Neuronal stem cell (in vitro differentiated cells): Measurements from ENCODE around the gene MKX.
A peak's percentile ranks its signal among the peaks of the same experiment; 100 is the strongest.

Experiments used
- DNase-seq: peaks from one replicate; pipeline ENCODE4 v3.0.0-alpha.2; 2013; ENCODE audit warnings: low spot score
- H2AFZ ChIP-seq: one replicate; pipeline ENCODE4 v1.6.1; 2013; ENCODE audit warnings: mild to moderate bottlenecking, low read length, inconsistent platforms
- H2AK5ac ChIP-seq: 2 replicates; pipeline ENCODE4 v1.6.1; 2013; ENCODE audit warnings: low read depth, mild to moderate bottlenecking, inconsistent platforms, low read length, moderate library complexity, mixed read lengths
- H2BK120ac ChIP-seq: 2 replicates; pipeline ENCODE4 v1.6.1; 2013; ENCODE audit warnings: low read depth, mild to moderate bottlenecking, inconsistent platforms, low read length, moderate library complexity, mixed read lengths
- H2BK12ac ChIP-seq: one replicate; pipeline ENCODE4 v1.6.1; 2013; ENCODE audit warnings: low read length, inconsistent platforms
- H2BK15ac ChIP-seq: 2 replicates; pipeline ENCODE4 v1.6.1; 2013; ENCODE audit warnings: mild to moderate bottlenecking, low read length, inconsistent platforms, mixed read lengths
- H2BK5ac ChIP-seq: one replicate; pipeline ENCODE4 v1.6.1; 2013; ENCODE audit warnings: inconsistent platforms, mild to moderate bottlenecking, low read length, moderate library complexity
- H3K14ac ChIP-seq: one replicate; pipeline ENCODE4 v1.6.1; 2013; ENCODE audit warnings: low read length, inconsistent platforms
- H3K18ac ChIP-seq: 2 replicates; pipeline ENCODE4 v1.6.1; 2013; ENCODE audit warnings: low read length, inconsistent platforms
- H3K23ac ChIP-seq: 2 replicates; pipeline ENCODE4 v1.6.1; 2013; ENCODE audit warnings: low read depth, mild to moderate bottlenecking, mixed read lengths, low read length, inconsistent platforms; ENCODE audit not compliant: poor library complexity
- H3K27ac ChIP-seq: replicated peaks from 3 replicates; pipeline ENCODE4 v1.5.1; 2013; ENCODE audit warnings: low read length, inconsistent platforms
- H3K27me3 ChIP-seq, 3 experiments: 2 replicates each; pipeline ENCODE4 v1.6.1; 2013; ENCODE audit warnings: low read length in 3 of 3, mild to moderate bottlenecking in 2 of 3, inconsistent platforms in 1 of 3, low read depth in 1 of 3, mixed read lengths in 1 of 3, moderate library complexity in 1 of 3; ENCODE audit not compliant: control insufficient read depth in 3 of 3, insufficient read depth in 3 of 3
- H3K36me3 ChIP-seq, 2 donors: replicated peaks in 1 of 2; 2 replicates each; pipeline ENCODE4 v1.6.1; 2013; ENCODE audit warnings: low read length in 2 of 2; ENCODE audit not compliant: control insufficient read depth in 2 of 2, insufficient read depth in 2 of 2
- H3K4ac ChIP-seq: 2 replicates; pipeline ENCODE4 v1.6.1; 2013; ENCODE audit warnings: inconsistent platforms, mild to moderate bottlenecking, low read length, moderate library complexity
- H3K4me1 ChIP-seq, 2 donors: 1 replicate in 1 of 2; 2 replicates in 1 of 2; pipeline ENCODE4 v1.6.1; 2013; ENCODE audit warnings: low read length in 2 of 2, low read depth in 1 of 2; ENCODE audit not compliant: control insufficient read depth in 2 of 2, insufficient read depth in 1 of 2
- H3K4me2 ChIP-seq: one replicate; pipeline ENCODE4 v1.6.1; 2013; ENCODE audit warnings: mild to moderate bottlenecking, low read length, inconsistent platforms; ENCODE audit not compliant: insufficient read depth, poor library complexity, severe bottlenecking
- H3K4me3 ChIP-seq, 2 donors: 2 replicates each; pipeline ENCODE4 v1.5.1; 2013; ENCODE audit warnings: low read length in 2 of 2, mild to moderate bottlenecking in 2 of 2, inconsistent platforms in 1 of 2, moderate library complexity in 1 of 2
- H3K79me1 ChIP-seq: one replicate; pipeline ENCODE4 v1.6.1; 2013; ENCODE audit warnings: low read depth, mild to moderate bottlenecking, inconsistent platforms, low read length, moderate library complexity
- H3K9ac ChIP-seq: one replicate; pipeline ENCODE4 v1.6.1; 2013; ENCODE audit warnings: mild to moderate bottlenecking, low read depth, low read length, inconsistent platforms; ENCODE audit not compliant: poor library complexity
- H3K9me3 ChIP-seq, 2 donors: replicated peaks in 1 of 2; 2 replicates each; pipeline versions ENCODE3 to v1.6.1; 2013; ENCODE audit warnings: low read length in 2 of 2, mild to moderate bottlenecking in 2 of 2, inconsistent platforms in 1 of 2, low read depth in 1 of 2, mixed read lengths in 1 of 2, moderate library complexity in 1 of 2; ENCODE audit not compliant: control insufficient read depth in 2 of 2, insufficient read depth in 1 of 2
- H4K8ac ChIP-seq: one replicate; pipeline ENCODE4 v1.6.1; 2013; ENCODE audit warnings: low read depth, mild to moderate bottlenecking, inconsistent platforms, low read length, moderate library complexity
- H4K91ac ChIP-seq: one replicate; pipeline ENCODE4 v1.6.1; 2013; ENCODE audit warnings: low read length, low read depth, mild to moderate bottlenecking, inconsistent platforms; ENCODE audit not compliant: poor library complexity
- WGBS, 2 donors: extraction: QIAGEN DNeasy Blood & Tissue Kit; methylation state at CpG; one replicate each; pipeline ENCODE4 v1.1.7; 2013; ENCODE audit warnings: missing lambda C conversion rate in 2 of 2, mixed read lengths in 1 of 2; ENCODE audit not compliant: insufficient read length in 2 of 2, insufficient replicate concordance in 1 of 2; ENCODE audit errors: extremely low coverage in 2 of 2; 5-methylcytosine and 5-hydroxymethylcytosine counted together

MKX gene

DNA sequence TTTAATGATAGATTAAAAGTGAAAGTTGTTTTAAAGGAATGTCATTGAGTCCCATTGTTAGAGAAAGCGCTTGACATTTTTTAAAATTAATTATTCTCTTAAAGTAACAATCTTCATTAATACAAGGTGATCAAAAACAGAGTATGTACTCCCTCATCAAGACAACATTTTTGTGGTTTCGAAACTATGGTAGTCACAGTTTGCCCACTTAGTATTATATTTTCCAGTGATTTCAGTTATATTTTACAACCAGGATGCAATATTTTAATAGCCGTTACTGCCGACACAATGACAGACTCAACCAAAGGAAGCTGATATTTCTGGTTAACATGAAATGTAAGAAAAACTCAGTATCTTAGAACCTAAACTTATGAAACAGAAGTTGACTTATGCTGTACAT, 31.3 kb downstream of the MKX start:
- no CpG with 5 or more reads among the region's 4 CpGs for WGBS, 2 donors

DNA sequence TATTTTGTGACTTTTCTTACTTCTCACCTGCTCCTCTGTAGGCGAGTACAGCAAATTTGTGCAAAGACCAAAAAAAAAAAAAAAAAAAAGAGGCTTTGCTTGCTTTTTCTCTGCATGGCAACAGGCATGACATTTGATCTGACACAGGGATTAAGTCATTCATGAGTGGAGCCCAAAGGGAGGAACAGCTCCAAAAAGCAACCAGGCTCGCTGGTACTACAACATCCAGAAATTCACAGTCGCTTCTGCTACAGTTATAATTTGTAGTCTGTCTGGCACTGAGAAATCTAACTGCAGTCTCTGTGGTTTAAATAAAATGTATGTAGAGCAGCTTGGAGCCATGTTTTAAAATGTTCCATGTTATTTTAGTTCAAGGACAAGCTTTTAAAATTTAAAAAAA, 31.7 kb downstream of the MKX start:
- H3K4me1 ChIP-seq: peaks cover 0 to 10% of the 10 kb centered on the region in 2 donors
- H3K18ac ChIP-seq: no peak overlapping the region
- H2AK5ac ChIP-seq: no peak overlapping the region
- no peak overlapping the region for H2BK5ac ChIP-seq
- H3K36me3 ChIP-seq: no peaks in the 10 kb centered on the region
- H3K27me3 ChIP-seq: no peaks in the 10 kb centered on the region
- H3K4me2 ChIP-seq: no peak overlapping the region
- H2BK120ac ChIP-seq: no peak overlapping the region
- DNase-seq: no peak
- no peak overlapping the region for H3K27ac ChIP-seq
- no peak overlapping the region for H3K14ac ChIP-seq
- H3K23ac ChIP-seq: no peak overlapping the region
- H3K9ac ChIP-seq: no peak overlapping the region
- WGBS, 2 donors: no CpG with 5 or more reads among the region's 3 CpGs
- H3K9me3 ChIP-seq: no peaks in the 10 kb centered on the region
- H3K79me1 ChIP-seq: no peaks in the 10 kb centered on the region
- H3K4ac ChIP-seq: no peak overlapping the region
- no peak overlapping the region for H4K8ac ChIP-seq
- H2AFZ ChIP-seq: peak overlapping the region; percentile 66
- no peak overlapping the region for H2BK15ac ChIP-seq
- H3K4me3 ChIP-seq: no peak overlapping the region
- H4K91ac ChIP-seq: no peak overlapping the region
- no peak overlapping the region for H2BK12ac ChIP-seq

More for the DNA sequence above, 31.3 kb downstream of the MKX start:
- no peak overlapping the region for H2BK5ac ChIP-seq
- no peaks in the 10 kb centered on the region for H3K79me1 ChIP-seq
- no peaks in the 10 kb centered on the region for H3K9me3 ChIP-seq
- no peak for DNase-seq
- H2BK15ac ChIP-seq: no peak overlapping the region
- no peak overlapping the region for H2BK12ac ChIP-seq
- no peaks in the 10 kb centered on the region for H3K27me3 ChIP-seq
- no peaks in the 10 kb centered on the region for H3K36me3 ChIP-seq
- H3K4me2 ChIP-seq: no peak overlapping the region
- no peak overlapping the region for H2BK120ac ChIP-seq
- peaks cover 0 to 10% of the 10 kb centered on the region in 2 donors for H3K4me1 ChIP-seq
- no peak overlapping the region for H3K14ac ChIP-seq
- no peak overlapping the region for H3K27ac ChIP-seq
- H3K9ac ChIP-seq: no peak overlapping the region
- H4K91ac ChIP-seq: no peak overlapping the region
- H3K4me3 ChIP-seq: no peak overlapping the region
- H2AK5ac ChIP-seq: no peak overlapping the region
- peak overlapping the region; percentile 79 for H2AFZ ChIP-seq
- H4K8ac ChIP-seq: no peak overlapping the region
- no peak overlapping the region for H3K18ac ChIP-seq
- no peak overlapping the region for H3K4ac ChIP-seq
- no peak overlapping the region for H3K23ac ChIP-seq

DNA sequence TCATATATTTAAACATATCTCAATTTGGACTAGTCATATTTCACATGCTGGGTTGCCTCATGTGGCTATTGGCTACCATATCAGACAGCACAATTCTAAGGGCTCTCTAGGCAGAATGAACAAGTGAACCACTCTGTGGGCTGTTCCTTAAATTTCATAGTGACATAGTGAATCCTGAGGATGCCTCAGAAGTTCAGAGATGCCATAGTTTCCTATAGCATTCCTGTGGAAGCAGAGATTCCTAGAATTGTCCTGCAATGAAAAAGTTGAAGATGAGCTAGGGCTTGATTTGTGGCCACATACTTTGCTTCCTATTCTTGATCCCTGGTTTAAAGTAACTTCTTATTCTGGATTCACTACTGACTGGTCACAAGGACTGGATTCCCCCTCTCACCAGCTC, 35.6 kb downstream of the MKX start:
- Histone ChIP-seq H2BK5ac (no peak overlapping the region), H3K9me3 (no peaks in the 10 kb centered on the region), H3K27me3 (no peaks in the 10 kb centered on the region), H2BK120ac (no peak overlapping the region), H4K8ac (no peak overlapping the region), H3K9ac (no peak overlapping the region), H3K27ac (no peak overlapping the region), H2AK5ac (no peak overlapping the region), H2AFZ (no peak overlapping the region), H3K23ac (no peak overlapping the region), H3K14ac (no peak overlapping the region), H3K4me2 (no peak overlapping the region), H3K18ac (no peak overlapping the region), H3K4ac (no peak overlapping the region), H4K91ac (no peak overlapping the region), H2BK15ac (no peak overlapping the region), H3K79me1 (no peaks in the 10 kb centered on the region), H3K4me1 (peaks cover 0 to 10% of the 10 kb centered on the region in 2 donors), H2BK12ac (no peak overlapping the region), H3K4me3 (no peak overlapping the region), H3K36me3 (no peaks in the 10 kb centered on the region)
- DNase-seq: no peak

DNA sequence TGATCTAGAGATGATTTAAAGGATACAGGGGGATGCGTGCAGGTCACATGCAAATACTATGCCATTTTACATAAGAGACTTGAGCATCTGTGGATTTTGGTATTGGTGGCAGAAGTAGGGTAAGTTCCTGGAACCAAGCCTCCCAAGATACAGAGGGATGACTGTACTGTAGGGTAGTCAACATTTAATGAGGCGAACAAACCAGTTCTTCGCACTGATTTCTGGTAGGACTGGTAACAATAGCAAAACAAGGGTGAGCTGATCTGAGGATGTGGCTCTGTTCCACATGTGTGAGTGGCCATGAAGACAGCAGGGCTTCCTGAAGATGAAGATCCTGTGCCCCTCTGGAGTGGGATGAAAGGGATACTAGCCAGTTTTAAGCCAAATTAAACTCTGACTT, 36.3 kb downstream of the MKX start:
- H2AFZ ChIP-seq: no peak overlapping the region
- H3K4me2 ChIP-seq: no peak overlapping the region
- no peaks in the 10 kb centered on the region for H3K36me3 ChIP-seq
- H4K8ac ChIP-seq: no peak overlapping the region
- no CpG with 5 or more reads among the region's 3 CpGs for WGBS, 2 donors
- no peak overlapping the region for H2BK12ac ChIP-seq
- no peak overlapping the region for H2BK120ac ChIP-seq
- H3K9ac ChIP-seq: no peak overlapping the region
- H3K4me1 ChIP-seq: peaks cover 0 to 7% of the 10 kb centered on the region in 2 donors
- H3K4me3 ChIP-seq: no peak overlapping the region
- H3K4ac ChIP-seq: no peak overlapping the region
- no peaks in the 10 kb centered on the region for H3K79me1 ChIP-seq
- no peak overlapping the region for H4K91ac ChIP-seq
- no peak for DNase-seq
- no peak overlapping the region for H2BK5ac ChIP-seq
- H3K27me3 ChIP-seq: no peaks in the 10 kb centered on the region
- H2BK15ac ChIP-seq: no peak overlapping the region
- no peak overlapping the region for H3K27ac ChIP-seq
- H3K9me3 ChIP-seq: no peaks in the 10 kb centered on the region
- no peak overlapping the region for H3K23ac ChIP-seq
- H3K18ac ChIP-seq: no peak overlapping the region
- H2AK5ac ChIP-seq: no peak overlapping the region
- H3K14ac ChIP-seq: no peak overlapping the region
